ACC112 (cell line): ENCODE data around the gene AKIP1.
"Not testable (repeated sequence)": the region's sequence is repeated elsewhere in the genome, so short reads cannot be mapped to it uniquely, and the experiment has no call there.

ENCODE experiments used
- H2AFZ ChIP-seq: fragments of 200-600 bp; sonication (generic); one replicate; pipeline ENCODE4 v1.6.0; 2017; ENCODE audit warnings: antibody characterized with exemption, low read length; ENCODE audit not compliant: unreplicated experiment
- H3K27ac ChIP-seq: fragments of 200-600 bp; sonication (generic); 2 replicates; pipeline ENCODE4 v1.5.1; 2014; ENCODE audit warnings: low read depth, mild to moderate bottlenecking, antibody characterized with exemption, low read length, moderate library complexity
- H3K27me3 ChIP-seq: fragments of 200-600 bp; sonication (generic); 2 replicates; pipeline ENCODE4 v1.6.1; 2014; ENCODE audit warnings: mild to moderate bottlenecking, antibody characterized with exemption, low read length, moderate library complexity, mixed read lengths; ENCODE audit not compliant: insufficient read depth
- H3K36me3 ChIP-seq: fragments of 200-600 bp; sonication (generic); 2 replicates; pipeline ENCODE4 v1.6.1; 2016; ENCODE audit warnings: mild to moderate bottlenecking, antibody characterized with exemption, low read length, moderate library complexity, mixed read lengths; ENCODE audit not compliant: insufficient read depth
- H3K4me1 ChIP-seq: fragments of 200-600 bp; sonication (generic); one replicate; pipeline ENCODE4 v1.6.1; 2016; ENCODE audit warnings: low read length, mixed read lengths; ENCODE audit not compliant: insufficient read depth, unreplicated experiment, control insufficient read depth
- H3K4me3 ChIP-seq: fragments of 200-600 bp; sonication (generic); 2 replicates; pipeline ENCODE4 v1.5.1; 2014; ENCODE audit warnings: mild to moderate bottlenecking, low read depth, low read length
- H3K79me2 ChIP-seq: fragments of 200-600 bp; sonication (generic); one replicate; pipeline ENCODE4 v1.6.0; 2016; ENCODE audit warnings: low read length; ENCODE audit not compliant: control insufficient read depth, unreplicated experiment, insufficient read depth

The AKIP1 gene

DNA sequence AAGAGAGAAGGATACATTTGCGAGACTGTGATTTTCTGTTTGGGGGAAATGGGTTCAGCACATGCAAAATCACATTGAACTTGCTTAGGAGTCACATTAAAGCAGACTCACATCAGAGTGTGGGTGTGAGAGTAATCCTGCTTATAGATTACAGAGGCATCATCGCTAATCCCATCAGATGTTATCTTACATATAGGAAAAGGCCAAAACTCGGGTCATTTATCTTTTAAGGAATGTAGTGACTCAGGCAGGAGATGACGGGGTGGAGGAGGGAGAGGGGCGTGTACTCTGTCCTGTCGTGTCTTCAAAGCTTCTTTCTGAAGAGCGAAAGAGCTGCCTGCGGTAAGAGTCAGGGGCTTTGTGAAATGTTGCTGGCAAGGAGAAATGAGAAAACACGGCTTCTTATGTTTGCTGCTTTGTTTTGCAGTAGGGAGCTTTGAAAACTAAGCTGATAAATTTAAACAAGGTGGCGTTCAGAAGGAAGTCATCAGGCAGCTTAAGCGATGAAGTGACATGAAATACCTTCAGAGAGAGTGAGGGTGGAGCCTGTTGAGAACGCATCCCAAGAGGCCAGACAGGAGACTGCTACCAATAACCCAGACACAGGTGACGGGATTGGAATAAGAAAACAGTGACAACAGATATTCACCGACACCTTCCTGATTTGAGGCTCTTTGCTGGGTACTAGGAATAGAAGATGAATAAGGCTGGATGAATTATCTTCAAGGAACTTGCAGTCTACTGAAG, 23.9 kb downstream of the AKIP1 start:
- Histone ChIP-seq H2AFZ (no peak overlapping the region), H3K36me3 (no peaks in the 10 kb centered on the region), H3K79me2 (no peaks in the 10 kb centered on the region), H3K4me1 (peaks cover 10% of the 10 kb centered on the region), H3K4me3 (no peak overlapping the region), H3K27me3 (no peaks in the 10 kb centered on the region), H3K27ac (no peak overlapping the region)

- not testable (repeated sequence) for H2AFZ ChIP-seq
Measured at GRCh38 chr11:8935789-8936188, 24.8 kb downstream of the AKIP1 start.

DNA sequence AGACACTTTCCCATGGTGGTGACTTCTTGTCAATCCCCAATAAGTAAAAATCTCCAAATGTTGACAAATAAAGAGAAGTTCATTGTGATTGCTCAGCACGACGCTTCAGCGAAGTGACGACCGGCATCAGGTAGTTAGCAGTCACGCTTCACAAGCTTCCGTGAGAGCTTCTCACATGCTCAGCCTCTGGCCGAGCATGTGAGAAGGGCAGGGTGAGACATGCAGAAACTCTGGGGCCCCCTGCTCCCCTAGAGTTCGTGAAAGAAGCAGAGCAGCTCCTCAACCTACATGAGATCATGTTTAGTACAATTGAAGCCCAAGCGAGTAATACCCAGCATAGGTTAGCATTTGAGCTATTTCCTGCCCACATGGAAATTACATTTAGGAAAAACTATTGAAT, 26.2 kb downstream of the AKIP1 start:
- H3K36me3 ChIP-seq, result no peaks in the 10 kb centered on the region
- H3K4me3 ChIP-seq, result no peak overlapping the region
- no peak overlapping the region for H3K27ac ChIP-seq
- no peak overlapping the region for H2AFZ ChIP-seq
- no peaks in the 10 kb centered on the region for H3K27me3 ChIP-seq
- H3K79me2 ChIP-seq, result no peaks in the 10 kb centered on the region
- H3K4me1 ChIP-seq, result peaks cover 10% of the 10 kb centered on the region

More at GRCh38 chr11:8935789-8936188, 24.8 kb downstream of the AKIP1 start:
- not testable (repeated sequence) for H3K4me3 ChIP-seq, H3K36me3 ChIP-seq, H3K79me2 ChIP-seq, H3K4me1 ChIP-seq, H3K27me3 ChIP-seq, H3K27ac ChIP-seq

GRCh38 chr11:8937659-8938058, 26.7 kb downstream of the AKIP1 start:
- H3K36me3 ChIP-seq, result no peaks in the 10 kb centered on the region

GRCh38 chr11:8941341-8942103, 30.5 kb downstream of the AKIP1 start:
- no peaks in the 10 kb centered on the region for H3K36me3 ChIP-seq
- H3K27me3 ChIP-seq, result no peaks in the 10 kb centered on the region
- H3K79me2 ChIP-seq, result no peaks in the 10 kb centered on the region
- H3K4me1 ChIP-seq, result no peaks in the 10 kb centered on the region
- no peak overlapping the region for H2AFZ ChIP-seq
- no peak overlapping the region for H3K4me3 ChIP-seq
- H3K27ac ChIP-seq, result no peak overlapping the region

More at GRCh38 chr11:8937659-8938058, 26.7 kb downstream of the AKIP1 start:
- Histone ChIP-seq H3K4me1 (peaks cover 10% of the 10 kb centered on the region), H3K4me3 (no peak overlapping the region), H3K27ac (no peak overlapping the region), H2AFZ (no peak overlapping the region), H3K27me3 (no peaks in the 10 kb centered on the region), H3K79me2 (no peaks in the 10 kb centered on the region)

- no peak within 1 kb of the TSS for H3K4me3 ChIP-seq
- H3K79me2 ChIP-seq, result no peaks in the 10 kb centered on the region
- no peaks in the 10 kb centered on the region for H3K4me1 ChIP-seq
- no peaks in the 10 kb centered on the region for H3K27me3 ChIP-seq
- H3K27ac ChIP-seq, result no peak within 1 kb of the TSS
- H2AFZ ChIP-seq, result no peak within 1 kb of the TSS
- peaks cover 4% of the 10 kb centered on the region; the same call in 1 of the 2 replicates for H3K36me3 ChIP-seq
Measured at GRCh38 chr11:8942518-8943066, 31.6 kb downstream of the AKIP1 start, which contains the start of gene ASCL3. ASCL3 (minus strand) TSS chr11:8943016; CDS start chr11:8938161, 4,855 bp downstream.

DNA sequence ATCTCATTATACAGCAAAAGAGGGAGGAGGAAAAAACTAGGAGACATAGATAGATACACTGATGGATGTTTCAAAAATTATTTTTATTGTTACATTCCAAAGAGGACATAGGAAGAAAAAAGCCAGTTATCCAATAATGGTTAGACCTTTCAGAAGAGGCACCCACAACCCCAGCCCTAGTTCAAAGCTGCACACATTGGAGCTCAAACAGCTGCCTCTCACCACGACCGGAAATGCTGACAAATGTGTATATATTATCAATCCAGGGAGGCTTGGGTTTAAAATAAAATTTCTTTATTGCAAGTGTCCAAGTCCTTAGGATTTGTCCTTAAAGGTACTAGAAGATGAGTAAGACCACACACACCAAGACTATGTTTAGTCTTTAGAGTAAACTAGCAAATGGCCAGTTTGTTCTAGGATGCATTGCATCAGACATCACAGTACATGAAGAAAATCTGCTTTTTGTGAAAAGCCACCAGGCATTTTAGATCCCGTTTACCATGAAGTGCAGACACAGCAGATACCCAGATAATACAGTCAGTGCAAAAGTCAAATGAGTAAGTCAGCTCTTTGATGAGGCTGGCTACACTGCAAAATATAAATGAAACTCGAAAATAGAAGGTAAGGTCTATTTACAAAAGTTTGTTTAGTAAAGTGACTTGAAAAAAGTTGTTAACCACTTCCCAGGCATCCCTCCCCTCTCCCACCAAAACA, 36.4 kb downstream of the AKIP1 start:
- H3K27ac ChIP-seq, result no peak overlapping the region
- H3K4me3 ChIP-seq, result no peak overlapping the region
- H3K27me3 ChIP-seq, result no peaks in the 10 kb centered on the region

GRCh38 chr11:8948886-8949285, 37.9 kb downstream of the AKIP1 start:
- Histone ChIP-seq H3K27ac (no peak overlapping the region), H3K27me3 (no peaks in the 10 kb centered on the region), H3K36me3 (peaks cover 18% of the 10 kb centered on the region), H3K4me3 (no peak overlapping the region), H2AFZ (no peak overlapping the region), H3K79me2 (no peaks in the 10 kb centered on the region), H3K4me1 (no peaks in the 10 kb centered on the region)

More for the DNA sequence above, 36.4 kb downstream of the AKIP1 start:
- Histone ChIP-seq H3K4me1 (no peaks in the 10 kb centered on the region), H3K79me2 (no peaks in the 10 kb centered on the region), H2AFZ (no peak overlapping the region), H3K36me3 (peaks cover 18% of the 10 kb centered on the region)

DNA sequence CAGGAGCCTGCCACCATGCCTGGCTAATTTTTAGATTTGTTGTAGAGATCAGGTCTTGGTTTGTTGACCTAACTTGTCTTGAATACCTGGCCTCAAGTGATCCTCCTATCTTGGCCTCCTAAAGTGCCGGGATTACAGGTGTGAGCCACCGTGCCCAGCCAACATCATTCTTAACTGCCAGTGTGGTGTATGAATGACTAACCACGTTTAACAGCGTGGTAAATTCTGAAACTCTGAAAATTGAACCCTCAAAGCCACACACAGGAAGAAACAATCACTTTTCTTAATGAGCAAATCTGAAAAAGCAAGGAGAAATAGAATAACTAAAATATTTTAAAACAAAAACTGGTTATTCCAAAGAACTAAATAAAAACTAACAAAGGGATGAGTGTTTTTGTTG, 45.9 kb downstream of the AKIP1 start:
- Histone ChIP-seq H3K36me3 (no peaks in the 10 kb centered on the region; the same call in 1 of the 2 replicates), H3K27ac (no peak overlapping the region), H3K27me3 (no peaks in the 10 kb centered on the region), H3K4me3 (no peak overlapping the region), H2AFZ (no peak overlapping the region), H3K4me1 (peaks cover 14% of the 10 kb centered on the region), H3K79me2 (peaks cover 18% of the 10 kb centered on the region)

GRCh38 chr11:8959546-8960166, 48.7 kb downstream of the AKIP1 start:
- Histone ChIP-seq H3K79me2 (peaks cover 38% of the 10 kb centered on the region), H3K27ac (no peak overlapping the region), H3K27me3 (no peaks in the 10 kb centered on the region)

More at GRCh38 chr11:8959546-8960166, 48.7 kb downstream of the AKIP1 start:
- Histone ChIP-seq H3K4me1 (peaks cover 25% of the 10 kb centered on the region), H2AFZ (no peak overlapping the region), H3K36me3 (no peaks in the 10 kb centered on the region), H3K4me3 (peak overlapping the region; percentile 18; the same call in 1 of the 2 replicates)
